ENCODE measurements around the gene PCIF1.
A peak's percentile ranks its signal among the peaks of the same experiment; 100 is the strongest.

The PCIF1 gene

DNA sequence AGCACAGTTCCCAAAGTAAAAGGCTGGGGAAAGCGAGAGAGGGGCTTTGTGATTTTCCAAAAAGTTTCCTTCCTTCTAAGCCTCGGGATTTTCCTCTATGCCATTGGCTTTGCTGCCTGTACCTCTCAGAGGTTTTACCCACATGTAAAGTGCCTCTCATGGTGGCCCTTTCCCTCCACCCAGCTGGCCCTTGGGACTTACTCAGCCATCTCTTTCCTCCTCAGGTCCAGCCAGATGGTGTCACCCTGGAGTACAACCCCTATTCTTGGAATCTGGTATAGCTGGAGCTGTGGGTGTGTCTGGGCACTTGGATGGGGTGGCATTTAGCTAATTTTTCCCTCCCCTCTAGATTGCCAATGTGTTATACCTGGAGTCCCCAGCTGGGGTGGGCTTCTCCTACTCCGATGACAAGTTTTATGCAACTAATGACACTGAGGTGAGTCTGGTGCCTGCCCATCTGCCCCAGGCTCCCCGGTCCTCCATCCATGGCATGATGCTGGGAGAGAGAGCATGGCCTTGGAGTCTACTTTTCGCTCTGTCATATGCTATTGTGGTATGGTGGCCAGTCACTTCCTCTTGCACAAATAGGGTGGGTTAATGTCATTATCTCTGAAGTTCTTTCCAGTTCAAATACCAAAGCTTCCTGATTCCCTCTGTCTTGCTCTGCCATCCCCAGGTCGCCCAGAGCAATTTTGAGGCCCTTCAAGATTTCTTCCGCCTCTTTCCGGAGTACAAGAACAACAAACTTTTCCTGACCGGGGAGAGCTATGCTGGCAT, 42.2 kb upstream of the PCIF1 start:
- H3K27me3 ChIP-seq (ENCODE audit: insufficient read depth, insufficient read length) = no peaks in the 10 kb centered on the region
- H3K9me3 ChIP-seq (ENCODE audit: insufficient read depth, low read length) = no peaks in the 10 kb centered on the region
- TF ChIP-seq SUZ12 (IDR thresholded peaks at IDR 0.05; ENCODE audit: extremely low read depth, insufficient read depth, insufficient read length) = no peak
- TF ChIP-seq YY1 (IDR thresholded peaks at IDR 0.05; ENCODE audit: insufficient read depth, insufficient read length) = no peak
- no peak for TF ChIP-seq ZNF274 (IDR thresholded peaks at IDR 0.05; ENCODE audit: low read depth, low read length)
- H3K9ac ChIP-seq (ENCODE audit: insufficient read length, low read depth) = peak overlapping the region; percentile 94
- H3K36me3 ChIP-seq (ENCODE audit: insufficient read depth, insufficient read length, low read length) = peaks cover 39% of the 10 kb centered on the region
- H3K4me3 ChIP-seq (ENCODE audit: insufficient read length, low read depth) = peak overlapping the region; percentile 83
- H3K4me1 ChIP-seq (ENCODE audit: insufficient read depth, insufficient read length) = peaks cover 4% of the 10 kb centered on the region
- DNase-seq (ENCODE audit: low read depth, low spot score) = no peak

- Histone ChIP-seq H3K27me3 (ENCODE audit: insufficient read depth, insufficient read length) (no peaks in the 10 kb centered on the region), H3K9me3 (ENCODE audit: insufficient read depth, low read length) (no peaks in the 10 kb centered on the region), H3K4me3 (ENCODE audit: insufficient read length, low read depth) (no peak overlapping the region), H3K4me1 (ENCODE audit: insufficient read depth, insufficient read length) (peaks cover 4% of the 10 kb centered on the region), H3K9ac (ENCODE audit: insufficient read length, low read depth) (no peak overlapping the region), H3K36me3 (ENCODE audit: insufficient read depth, insufficient read length, low read length) (peaks cover 46% of the 10 kb centered on the region)
- no peak for DNase-seq (ENCODE audit: low read depth, low spot score)
- no peak for TF ChIP-seq YY1 (IDR thresholded peaks at IDR 0.05; ENCODE audit: insufficient read depth, insufficient read length)
- TF ChIP-seq ZNF274 (IDR thresholded peaks at IDR 0.05; ENCODE audit: low read depth, low read length) = no peak
- TF ChIP-seq SUZ12 (IDR thresholded peaks at IDR 0.05; ENCODE audit: extremely low read depth, insufficient read depth, insufficient read length) = no peak
These were observed 41.5 kb upstream of the PCIF1 start for GRCh38 chr20:45892828-45893500.

DNA sequence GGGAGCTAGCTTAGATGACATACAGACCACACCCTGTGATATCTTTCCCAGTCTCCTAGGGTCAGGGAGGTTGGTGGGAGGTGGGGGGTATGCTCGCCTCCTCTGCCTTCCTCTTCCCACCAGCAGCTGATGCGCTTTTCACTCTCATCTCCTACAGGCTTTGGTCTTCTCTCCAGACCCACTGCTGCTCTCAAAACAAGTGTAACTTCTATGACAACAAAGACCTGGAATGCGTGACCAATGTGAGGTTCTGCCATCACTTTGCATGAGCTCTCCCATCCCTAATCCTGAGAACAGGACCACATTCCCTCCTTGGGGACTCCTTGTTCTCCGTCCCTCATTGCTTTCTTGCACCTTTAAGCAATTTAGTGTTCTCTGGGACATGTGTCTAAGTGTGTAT, 40.7 kb upstream of the PCIF1 start:
- Histone ChIP-seq H3K36me3 (ENCODE audit: insufficient read depth, insufficient read length, low read length) (peaks cover 55% of the 10 kb centered on the region), H3K27me3 (ENCODE audit: insufficient read depth, insufficient read length) (no peaks in the 10 kb centered on the region), H3K4me1 (ENCODE audit: insufficient read depth, insufficient read length) (peaks cover 4% of the 10 kb centered on the region), H3K9me3 (ENCODE audit: insufficient read depth, low read length) (no peaks in the 10 kb centered on the region), H3K9ac (ENCODE audit: insufficient read length, low read depth) (no peak overlapping the region), H3K4me3 (ENCODE audit: insufficient read length, low read depth) (no peak overlapping the region)
- TF ChIP-seq YY1 (IDR thresholded peaks at IDR 0.05; ENCODE audit: insufficient read depth, insufficient read length) (no peak), ZNF274 (IDR thresholded peaks at IDR 0.05; ENCODE audit: low read depth, low read length) (no peak), SUZ12 (IDR thresholded peaks at IDR 0.05; ENCODE audit: extremely low read depth, insufficient read depth, insufficient read length) (no peak)
- DNase-seq (ENCODE audit: low read depth, low spot score) = no peak

DNA sequence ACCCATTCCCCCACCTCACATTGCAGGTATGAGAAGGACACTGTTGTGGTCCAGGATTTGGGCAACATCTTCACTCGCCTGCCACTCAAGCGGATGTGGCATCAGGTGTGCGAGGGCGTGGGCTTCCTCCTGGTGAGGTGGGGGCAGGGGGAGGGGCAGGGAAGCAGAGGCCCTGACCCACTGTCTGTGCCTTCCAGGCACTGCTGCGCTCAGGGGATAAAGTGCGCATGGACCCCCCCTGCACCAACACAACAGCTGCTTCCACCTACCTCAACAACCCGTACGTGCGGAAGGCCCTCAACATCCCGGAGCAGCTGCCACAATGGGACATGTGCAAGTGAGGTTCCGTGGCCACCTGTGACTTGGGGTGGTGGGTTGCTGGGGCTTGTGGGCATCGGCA, 39.7 kb upstream of the PCIF1 start:
- H3K9me3 ChIP-seq (ENCODE audit: insufficient read depth, low read length) = no peaks in the 10 kb centered on the region
- peaks cover 64% of the 10 kb centered on the region for H3K36me3 ChIP-seq (ENCODE audit: insufficient read depth, insufficient read length, low read length)
- TF ChIP-seq SUZ12 (IDR thresholded peaks at IDR 0.05; ENCODE audit: extremely low read depth, insufficient read depth, insufficient read length) = no peak
- TF ChIP-seq YY1 (IDR thresholded peaks at IDR 0.05; ENCODE audit: insufficient read depth, insufficient read length) = no peak
- no peak for TF ChIP-seq ZNF274 (IDR thresholded peaks at IDR 0.05; ENCODE audit: low read depth, low read length)
- peaks cover 4% of the 10 kb centered on the region for H3K4me1 ChIP-seq (ENCODE audit: insufficient read depth, insufficient read length)
- H3K27me3 ChIP-seq (ENCODE audit: insufficient read depth, insufficient read length) = no peaks in the 10 kb centered on the region
- H3K4me3 ChIP-seq (ENCODE audit: insufficient read length, low read depth) = no peak overlapping the region
- DNase-seq (ENCODE audit: low read depth, low spot score) = no peak
- H3K9ac ChIP-seq (ENCODE audit: insufficient read length, low read depth) = no peak overlapping the region

- no peak for TF ChIP-seq YY1 (IDR thresholded peaks at IDR 0.05; ENCODE audit: insufficient read depth, insufficient read length)
- no peak for TF ChIP-seq ZNF274 (IDR thresholded peaks at IDR 0.05; ENCODE audit: low read depth, low read length)
- TF ChIP-seq SUZ12 (IDR thresholded peaks at IDR 0.05; ENCODE audit: extremely low read depth, insufficient read depth, insufficient read length) = no peak
- Histone ChIP-seq H3K4me3 (ENCODE audit: insufficient read length, low read depth) (no peak overlapping the region), H3K9ac (ENCODE audit: insufficient read length, low read depth) (no peak overlapping the region), H3K4me1 (ENCODE audit: insufficient read depth, insufficient read length) (no peaks in the 10 kb centered on the region), H3K9me3 (ENCODE audit: insufficient read depth, low read length) (no peaks in the 10 kb centered on the region), H3K27me3 (ENCODE audit: insufficient read depth, insufficient read length) (no peaks in the 10 kb centered on the region), H3K36me3 (ENCODE audit: insufficient read depth, insufficient read length, low read length) (peaks cover 79% of the 10 kb centered on the region)
- DNase-seq (ENCODE audit: low read depth, low spot score) = no peak
These were observed 37.8 kb upstream of the PCIF1 start for GRCh38 chr20:45896641-45897161.

DNA sequence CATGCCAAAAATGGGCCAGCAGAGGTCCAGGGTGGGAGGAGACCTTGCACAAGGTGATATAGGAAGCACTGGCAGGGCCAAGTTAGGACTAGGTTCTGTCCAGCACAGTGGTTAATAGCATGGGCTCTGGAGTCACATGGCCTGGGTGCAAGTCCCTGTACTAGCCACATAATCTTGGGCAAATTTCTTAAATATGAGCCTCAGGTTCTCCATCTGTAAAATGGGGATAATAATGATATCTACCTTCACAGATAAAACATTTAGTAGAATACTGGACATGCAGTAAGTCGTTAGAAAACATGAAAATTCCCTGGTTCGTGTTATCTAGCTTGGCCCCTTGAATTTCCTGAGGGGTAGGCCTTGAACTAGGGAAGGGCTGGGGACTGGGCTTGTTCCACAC, 37.2 kb upstream of the PCIF1 start:
- Histone ChIP-seq H3K4me3 (ENCODE audit: insufficient read length, low read depth) (no peak overlapping the region), H3K9ac (ENCODE audit: insufficient read length, low read depth) (no peak overlapping the region), H3K36me3 (ENCODE audit: insufficient read depth, insufficient read length, low read length) (peaks cover 84% of the 10 kb centered on the region)

DNA sequence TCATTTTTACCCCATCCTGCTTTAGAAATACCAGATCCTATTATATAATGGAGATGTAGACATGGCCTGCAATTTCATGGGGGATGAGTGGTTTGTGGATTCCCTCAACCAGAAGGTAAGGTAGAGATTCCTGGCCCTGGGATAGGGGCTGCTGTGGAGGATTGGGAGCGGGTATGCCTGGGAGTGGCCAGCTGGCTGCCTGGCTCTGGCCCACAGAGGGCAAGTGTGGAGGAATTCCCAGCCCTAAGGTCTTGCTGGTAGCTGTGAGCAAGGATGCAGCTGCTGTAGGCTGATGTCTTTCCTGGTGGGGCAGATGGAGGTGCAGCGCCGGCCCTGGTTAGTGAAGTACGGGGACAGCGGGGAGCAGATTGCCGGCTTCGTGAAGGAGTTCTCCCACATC, 36.8 kb upstream of the PCIF1 start:
- H3K36me3 ChIP-seq (ENCODE audit: insufficient read depth, insufficient read length, low read length) = peaks cover 84% of the 10 kb centered on the region
- DNase-seq (ENCODE audit: low read depth, low spot score) = no peak
- H3K27me3 ChIP-seq (ENCODE audit: insufficient read depth, insufficient read length) = no peaks in the 10 kb centered on the region
- no peak overlapping the region for H3K9ac ChIP-seq (ENCODE audit: insufficient read length, low read depth)
- no peak overlapping the region for H3K4me3 ChIP-seq (ENCODE audit: insufficient read length, low read depth)
- no peaks in the 10 kb centered on the region for H3K4me1 ChIP-seq (ENCODE audit: insufficient read depth, insufficient read length)
- no peaks in the 10 kb centered on the region for H3K9me3 ChIP-seq (ENCODE audit: insufficient read depth, low read length)
- no peak for TF ChIP-seq SUZ12 (IDR thresholded peaks at IDR 0.05; ENCODE audit: extremely low read depth, insufficient read depth, insufficient read length)
- TF ChIP-seq YY1 (IDR thresholded peaks at IDR 0.05; ENCODE audit: insufficient read depth, insufficient read length) = no peak
- TF ChIP-seq ZNF274 (IDR thresholded peaks at IDR 0.05; ENCODE audit: low read depth, low read length) = no peak

More for the DNA sequence above, 37.2 kb upstream of the PCIF1 start:
- Histone ChIP-seq H3K9me3 (ENCODE audit: insufficient read depth, low read length) (no peaks in the 10 kb centered on the region), H3K4me1 (ENCODE audit: insufficient read depth, insufficient read length) (no peaks in the 10 kb centered on the region), H3K27me3 (ENCODE audit: insufficient read depth, insufficient read length) (no peaks in the 10 kb centered on the region)
- DNase-seq (ENCODE audit: low read depth, low spot score) = no peak
- TF ChIP-seq ZNF274 (IDR thresholded peaks at IDR 0.05; ENCODE audit: low read depth, low read length) (no peak), YY1 (IDR thresholded peaks at IDR 0.05; ENCODE audit: insufficient read depth, insufficient read length) (no peak), SUZ12 (IDR thresholded peaks at IDR 0.05; ENCODE audit: extremely low read depth, insufficient read depth, insufficient read length) (no peak)
